Stimulated activated CD8-positive, alpha-beta memory T cell treated with anti-CD3 and anti-CD28 coated beads, Interleukin-4, amount 100 ng/mL, for 48 hours (primary cell): ENCODE results near the gene MYEOV.

Source experiments
- DNase-seq: peaks from one replicate; pipeline ENCODE4 v3.0.0-alpha.2; 2020

The MYEOV gene

DNA sequence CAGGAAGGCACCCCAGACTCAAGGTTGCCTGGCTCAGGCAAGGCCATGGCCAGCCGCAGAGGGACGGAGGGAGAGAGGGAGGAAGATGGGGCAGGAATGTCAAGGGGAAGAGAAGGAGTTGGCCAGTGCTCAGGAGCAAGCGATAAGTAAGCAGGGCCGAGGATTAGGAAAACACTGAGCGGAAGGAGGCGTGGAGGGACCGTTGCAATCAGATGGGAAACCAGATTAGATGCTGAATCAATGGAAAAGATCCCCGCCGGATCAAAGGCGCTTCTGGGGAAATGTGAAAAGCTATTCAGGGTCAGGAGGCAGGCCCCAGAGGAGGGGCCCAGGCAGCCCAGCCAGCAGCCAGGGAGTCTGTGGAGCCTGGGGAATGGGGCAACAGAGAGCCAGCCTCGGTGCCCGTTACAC, 26.6 kb upstream of the MYEOV start:
- DNase-seq, result no peak

DNA sequence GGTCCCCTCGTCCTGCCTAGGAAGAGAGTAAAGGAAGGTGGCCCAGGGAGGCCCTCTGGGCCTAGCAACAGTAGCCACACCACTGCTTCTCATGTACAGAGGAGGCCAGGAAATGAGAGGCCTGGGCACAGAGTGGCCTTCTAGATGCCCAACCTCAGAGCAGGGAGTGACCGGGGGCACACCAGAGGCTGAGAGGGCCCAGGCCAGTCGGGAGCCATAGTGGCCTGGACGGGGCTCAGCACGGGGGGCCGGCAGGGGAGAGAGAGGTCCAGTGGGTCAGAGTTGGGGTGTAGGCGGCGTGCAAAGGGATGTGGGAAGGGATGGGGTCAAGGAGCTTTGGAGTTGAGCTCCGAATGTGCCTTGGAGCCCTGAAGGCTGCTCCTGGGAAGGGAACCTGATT, 25.0 kb upstream of the MYEOV start:
- DNase-seq, result no peak

DNA sequence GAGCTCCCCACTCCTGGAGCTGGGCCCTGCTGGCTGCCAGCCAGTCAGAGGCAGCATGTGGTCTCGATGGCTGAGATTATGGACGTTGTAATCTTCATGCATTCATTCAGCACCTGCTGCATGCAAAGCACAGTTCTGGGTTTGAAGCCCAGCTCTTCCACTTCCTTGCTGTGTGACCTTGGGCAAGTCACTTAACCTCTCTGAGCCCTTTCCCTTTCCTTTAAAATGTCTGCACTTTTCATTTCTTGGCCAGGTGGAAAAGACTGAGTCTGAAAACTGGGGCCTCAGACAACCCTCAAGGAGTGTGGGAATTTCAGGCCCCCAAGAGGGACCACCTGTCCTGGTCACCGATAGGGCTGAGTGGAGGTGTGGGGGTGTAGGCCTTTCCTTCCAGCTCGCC, 24.6 kb upstream of the MYEOV start:
- no peak for DNase-seq

DNA sequence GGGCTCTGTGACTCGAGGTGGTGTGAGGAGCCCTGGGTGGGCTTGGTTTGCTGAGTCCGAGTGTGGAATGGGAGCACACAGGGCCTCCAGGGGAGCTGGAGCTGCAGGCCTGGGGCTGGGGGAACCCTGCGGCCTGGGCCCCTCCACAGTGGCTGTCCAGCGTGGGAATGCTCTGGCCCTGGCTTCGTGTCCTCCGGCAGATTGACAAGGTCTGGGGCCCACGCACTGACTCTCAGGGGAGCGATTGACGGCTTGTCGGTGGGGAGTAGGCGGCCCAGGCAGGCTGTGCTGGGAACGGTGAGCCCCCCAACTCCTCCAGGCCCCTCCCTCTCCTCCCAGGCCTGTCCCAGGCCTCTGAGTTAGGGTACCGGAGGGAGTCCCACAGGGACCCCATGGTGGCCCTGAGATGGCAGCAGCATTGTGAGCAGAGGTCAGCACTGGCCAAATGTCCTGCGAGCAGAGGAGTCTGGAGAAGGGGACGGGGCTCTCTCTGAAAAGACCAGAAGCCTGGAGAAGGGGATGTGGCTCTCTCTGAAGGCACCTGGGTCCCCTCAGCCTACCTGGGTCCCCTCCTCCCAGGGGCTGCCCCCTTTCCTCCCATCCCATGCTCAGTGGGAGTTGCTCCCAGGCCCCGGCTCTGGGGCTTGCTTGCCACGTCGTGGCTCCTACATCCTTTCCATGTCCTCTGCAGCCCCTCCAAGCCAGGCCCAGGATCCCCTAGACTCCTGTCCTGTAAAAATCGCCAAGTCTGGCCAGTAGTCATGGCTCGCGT, 23.8 kb upstream of the MYEOV start:
- no peak for DNase-seq

DNA sequence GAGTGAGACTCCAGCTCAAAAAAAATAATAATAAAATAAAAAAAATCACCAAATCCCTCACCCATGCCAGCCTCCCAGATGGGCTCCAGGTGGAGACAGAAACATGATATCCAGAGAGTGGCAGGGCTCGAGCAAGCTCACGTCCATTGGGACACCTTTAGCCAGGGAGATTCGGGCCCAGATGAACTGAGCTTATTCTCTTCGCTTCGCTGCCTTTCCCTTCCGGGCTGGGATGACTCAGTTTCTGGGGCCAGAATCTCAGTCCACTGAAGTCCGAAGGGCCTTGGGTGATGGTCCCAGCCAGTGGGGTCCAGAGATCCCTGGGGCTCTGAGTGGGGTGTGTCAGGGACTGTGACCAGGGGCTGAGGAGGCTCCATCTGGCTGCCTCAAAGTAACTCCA, 23.0 kb upstream of the MYEOV start:
- DNase-seq, result no peak

DNA sequence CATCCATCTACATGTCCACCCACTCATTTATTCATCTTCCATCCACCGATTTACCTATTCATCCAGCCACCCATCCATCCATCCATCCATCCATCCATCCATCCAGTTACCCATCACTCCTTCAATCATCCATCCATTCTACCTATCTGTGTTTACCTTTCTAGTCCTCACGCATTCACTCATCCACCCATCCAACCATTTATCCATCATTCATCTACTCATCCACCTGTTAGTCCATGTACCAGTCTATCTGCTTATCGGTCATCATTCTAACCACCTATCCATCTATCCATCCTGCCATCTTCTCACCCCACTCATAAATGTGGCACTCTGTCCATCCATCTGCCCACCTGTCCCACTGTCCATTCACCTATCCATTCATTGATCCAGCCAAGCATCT, 21.9 kb upstream of the MYEOV start:
- no peak for DNase-seq

DNA sequence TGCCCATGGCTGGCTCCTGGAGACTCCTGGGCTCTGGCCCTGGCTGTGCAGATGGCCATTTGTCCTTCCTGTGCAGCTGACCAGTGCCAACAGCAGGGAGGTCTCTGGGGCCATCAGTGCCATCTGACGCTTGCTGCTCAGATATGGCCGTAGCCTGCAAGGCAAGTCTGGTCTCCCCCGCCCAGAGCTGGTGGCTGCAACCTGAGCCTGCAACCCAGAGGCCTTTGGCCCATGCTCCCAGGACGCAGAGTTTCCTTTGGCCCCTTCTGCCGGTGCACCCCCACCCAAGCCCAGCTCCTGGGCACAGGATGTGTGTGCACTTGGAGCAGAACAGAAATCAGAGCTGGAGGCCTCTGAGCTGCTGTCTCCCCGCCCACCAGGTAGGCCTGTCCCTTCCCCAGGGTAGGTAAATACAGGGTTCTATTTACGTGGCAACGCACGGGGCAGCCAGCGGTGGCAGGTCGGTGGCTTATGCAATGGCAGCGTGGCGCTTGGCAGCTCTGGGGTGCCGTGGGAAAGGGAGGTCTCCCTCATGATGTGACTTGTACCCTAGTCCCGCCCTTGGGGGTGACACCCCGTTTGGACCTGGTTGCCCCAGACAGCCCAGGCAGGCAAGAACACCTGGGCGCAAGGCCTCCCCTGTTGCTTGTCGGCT, 21.0 kb upstream of the MYEOV start:
- no peak for DNase-seq

DNA sequence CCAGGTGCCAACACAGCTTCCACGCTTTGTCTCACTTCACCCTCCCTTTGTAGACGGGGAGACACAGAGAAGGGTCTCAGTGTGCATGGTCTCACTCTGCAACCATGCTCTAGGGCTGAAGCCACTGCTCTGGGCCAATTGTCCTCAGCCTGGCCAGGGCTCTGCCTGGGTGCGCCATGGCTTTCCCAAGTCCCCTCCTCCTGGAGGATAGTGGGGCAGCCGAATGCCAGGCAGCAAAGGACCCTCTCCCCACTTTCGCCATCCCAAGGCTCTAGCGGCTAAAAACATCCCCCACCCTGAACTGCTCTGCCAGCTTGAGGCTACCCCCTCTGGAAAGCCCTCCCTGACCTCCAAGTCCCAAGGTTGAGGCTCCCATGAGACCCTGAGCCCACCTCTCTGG, 20.4 kb upstream of the MYEOV start:
- no peak for DNase-seq

DNA sequence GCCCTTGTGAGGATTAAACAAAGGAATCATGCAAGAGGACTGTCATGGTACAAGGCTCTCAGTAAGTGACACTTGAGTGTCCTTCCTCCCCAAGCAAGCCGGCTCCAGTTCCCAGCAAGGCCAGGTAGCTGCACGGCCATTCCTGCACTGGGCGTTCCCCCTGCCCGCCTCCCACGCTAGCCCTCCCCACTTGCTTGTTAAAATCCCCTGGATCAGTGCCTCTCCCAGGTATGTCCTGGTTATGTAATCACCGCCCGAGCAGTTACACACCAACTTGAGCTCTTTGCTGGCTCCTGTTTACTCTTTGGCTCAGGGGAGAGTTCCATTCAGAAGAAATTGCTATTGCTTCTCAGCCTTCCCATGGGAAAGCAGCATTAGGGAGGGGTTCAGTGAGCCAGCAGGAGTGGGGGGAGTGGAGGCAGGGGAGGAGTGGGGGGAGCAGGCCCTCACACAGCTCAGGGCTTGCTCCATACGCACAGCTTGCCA, 19.4 kb upstream of the MYEOV start:
- no peak for DNase-seq

DNA sequence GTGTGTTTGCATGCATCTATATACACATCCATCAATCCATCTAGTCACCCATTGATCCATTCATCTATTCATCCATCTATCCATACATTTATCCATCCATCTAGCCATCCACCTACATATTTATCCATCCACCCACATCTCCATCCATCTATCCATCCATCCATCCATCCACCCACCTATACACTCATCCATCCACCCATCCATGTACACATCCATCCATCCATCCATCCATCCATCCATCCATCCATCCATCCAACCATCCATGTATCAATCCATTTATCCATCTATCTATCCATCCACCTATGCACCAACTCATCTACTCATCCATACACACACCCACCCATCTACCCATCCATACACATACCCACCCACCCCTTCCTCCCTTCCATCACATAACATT, 18.8 kb upstream of the MYEOV start:
- DNase-seq, result no peak

DNA sequence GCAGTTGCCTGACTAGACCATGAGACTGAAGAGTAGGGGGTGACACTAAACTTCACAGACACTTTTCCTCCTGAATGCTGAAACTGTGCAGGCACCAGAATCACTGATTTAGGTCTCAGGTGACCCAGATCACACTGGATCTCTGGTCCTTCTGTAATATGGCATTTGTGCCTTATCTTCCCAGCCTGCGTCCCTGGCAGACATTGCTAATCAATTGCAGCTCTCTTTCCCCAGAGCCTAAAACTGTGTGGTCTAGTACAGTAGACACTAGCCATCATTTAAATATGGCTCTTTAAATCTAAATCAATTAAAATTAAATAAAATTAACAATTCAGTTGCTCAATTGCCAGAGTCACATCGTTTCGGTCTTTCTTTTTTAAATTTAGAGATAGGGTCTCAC, 17.8 kb upstream of the MYEOV start:
- DNase-seq, result no peak

DNA sequence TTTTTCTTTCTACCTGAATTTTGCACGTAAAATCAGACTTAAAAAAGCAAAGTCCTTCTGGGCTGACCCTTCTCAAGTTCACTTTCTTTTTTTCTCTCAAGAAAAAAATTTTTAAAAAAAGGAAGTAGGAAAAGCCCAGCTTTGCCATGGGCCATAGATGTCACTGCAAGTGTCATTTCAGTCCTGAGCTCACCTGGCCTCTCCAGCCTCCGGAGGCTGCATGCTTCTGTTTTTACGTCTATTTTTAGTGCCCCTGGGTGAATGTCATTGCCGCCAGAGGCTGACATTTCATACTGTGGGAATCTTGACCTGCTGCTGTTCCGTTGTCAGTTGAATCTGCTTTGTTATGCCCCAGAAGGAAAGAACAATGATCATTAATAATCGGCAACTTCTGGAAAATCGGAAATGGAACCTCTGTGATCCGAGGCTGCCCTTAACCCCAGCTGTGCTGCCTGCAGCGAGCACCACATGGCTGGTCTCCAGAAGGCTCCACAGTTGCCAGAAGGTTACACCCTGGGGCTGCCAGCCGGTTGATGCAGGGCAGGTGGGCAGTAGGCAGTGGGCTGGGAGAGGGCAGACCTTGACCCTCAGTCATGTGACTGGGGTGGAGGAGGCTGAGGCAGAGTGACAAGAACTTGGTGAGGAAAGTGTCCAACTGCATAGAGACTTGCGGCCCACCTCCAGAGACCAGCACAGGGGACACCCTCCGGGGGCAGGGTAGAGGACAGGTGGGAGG, 16.7 kb upstream of the MYEOV start:
- DNase-seq, result no peak

DNA sequence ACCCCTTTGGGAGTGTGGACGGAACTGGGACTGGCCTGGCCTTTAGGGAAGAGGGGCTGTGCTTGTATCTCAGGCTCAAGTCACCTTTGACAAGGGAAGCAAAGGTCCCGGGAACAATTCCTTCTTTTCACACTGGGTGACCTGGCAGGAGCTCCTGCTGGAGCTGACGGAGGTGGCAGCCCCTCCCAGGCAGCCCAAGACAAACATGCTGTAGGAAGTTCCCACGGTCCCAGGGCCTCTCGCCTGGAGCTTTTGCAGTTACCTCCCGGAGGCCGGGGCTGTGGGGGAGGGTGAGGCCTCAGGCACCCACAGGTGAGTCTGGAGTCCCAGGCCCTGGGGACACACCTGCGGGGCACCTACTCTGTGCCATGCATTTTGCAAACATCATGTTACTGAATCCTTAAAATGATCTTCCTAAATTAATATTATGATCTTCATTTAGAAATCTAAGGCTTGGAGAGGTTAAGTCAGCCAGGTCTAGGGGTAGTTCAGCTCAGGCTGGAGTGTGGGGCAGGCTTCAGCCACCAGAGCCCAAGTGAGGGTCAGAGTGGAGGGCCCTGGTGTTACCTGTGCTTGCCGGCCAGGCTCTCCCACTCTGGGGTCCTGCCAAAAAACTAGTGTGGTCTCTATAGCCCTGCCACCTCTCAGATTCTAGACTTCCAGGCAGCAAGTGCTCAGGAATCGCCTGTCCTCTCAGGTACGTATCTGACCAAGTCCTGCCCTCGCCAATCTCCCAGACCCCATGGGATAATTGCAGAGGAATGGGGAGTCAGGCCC, 15.7 kb upstream of the MYEOV start:
- DNase-seq, result no peak

DNA sequence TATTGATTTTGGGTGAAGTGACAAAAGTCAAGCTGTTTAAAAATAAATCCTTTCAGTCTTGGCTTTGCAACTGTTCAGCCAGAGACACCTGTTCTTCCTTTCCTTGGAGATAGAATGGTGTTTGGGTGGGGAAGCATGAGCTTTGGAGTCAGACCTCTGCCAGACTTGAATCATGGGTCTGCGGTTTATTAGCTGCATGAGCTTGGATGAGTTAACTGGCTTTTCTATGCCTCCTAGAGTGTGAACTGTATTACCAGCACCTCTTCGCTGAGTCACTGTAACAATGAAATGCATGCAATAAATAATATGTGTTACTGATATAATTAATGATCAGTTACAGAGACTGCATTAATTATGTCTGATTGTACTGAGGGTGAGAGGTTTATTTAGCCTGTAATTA, 13.5 kb upstream of the MYEOV start:
- DNase-seq, result no peak

DNA sequence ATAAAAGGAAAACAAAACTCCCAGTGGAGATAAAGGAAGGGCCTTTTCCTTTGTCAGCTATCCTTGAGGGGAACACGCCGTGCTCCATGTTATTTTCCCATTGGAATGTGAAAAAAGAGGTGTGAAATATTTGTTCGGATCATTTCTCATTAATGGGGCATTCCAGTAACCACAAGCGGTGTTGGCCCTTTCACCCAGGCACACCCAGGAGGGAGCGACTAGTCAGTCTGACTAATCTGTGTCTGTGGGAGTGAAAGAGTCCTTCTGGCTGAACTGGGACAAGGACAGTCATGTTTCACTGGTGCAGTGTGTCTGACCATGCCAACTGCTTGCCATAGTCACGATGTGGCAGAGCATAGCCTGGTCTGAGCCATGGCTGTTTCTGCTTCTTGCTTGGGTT, 13.0 kb upstream of the MYEOV start:
- no peak for DNase-seq

DNA sequence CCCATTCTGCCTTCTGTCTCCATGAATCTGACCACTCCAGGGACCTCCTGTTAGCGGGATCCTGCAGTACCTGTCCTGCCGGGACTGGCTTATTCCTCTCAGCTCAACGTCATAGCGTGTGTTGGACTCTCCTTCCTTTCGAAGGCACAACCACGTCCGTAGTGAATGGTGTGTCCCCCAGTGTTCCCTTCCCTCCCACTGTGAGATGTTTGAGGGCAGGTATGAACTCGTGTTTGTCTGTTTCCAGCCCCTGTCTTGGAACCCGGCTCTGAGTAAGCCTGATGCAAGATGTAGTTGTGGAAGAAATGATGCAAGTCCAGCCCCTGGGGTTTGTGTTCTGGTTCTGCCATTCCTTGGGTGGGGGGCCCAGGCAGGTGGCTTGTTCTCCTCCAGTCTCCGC, 10.5 kb upstream of the MYEOV start:
- no peak for DNase-seq

DNA sequence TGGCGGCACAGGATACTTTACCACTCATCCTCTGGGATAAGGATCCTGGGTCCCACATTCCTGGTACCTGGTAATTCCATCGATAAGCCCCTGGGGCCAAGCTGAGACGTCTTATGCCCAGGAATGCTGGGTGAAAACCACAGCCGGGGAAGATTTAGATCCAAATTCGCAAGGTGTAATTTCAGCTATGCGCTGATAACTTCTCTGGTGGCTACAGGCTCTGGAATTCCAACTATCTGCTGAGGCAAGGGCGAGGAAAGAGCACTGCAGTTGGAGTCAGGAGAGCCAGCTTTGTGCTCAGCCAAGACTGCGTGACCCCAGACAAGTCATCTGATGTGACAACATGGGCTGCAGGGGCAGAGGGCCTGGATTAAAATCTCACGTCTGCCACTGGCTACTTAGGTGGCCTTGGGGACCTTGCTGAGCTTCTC, 9.9 kb upstream of the MYEOV start:
- DNase-seq, result no peak

DNA sequence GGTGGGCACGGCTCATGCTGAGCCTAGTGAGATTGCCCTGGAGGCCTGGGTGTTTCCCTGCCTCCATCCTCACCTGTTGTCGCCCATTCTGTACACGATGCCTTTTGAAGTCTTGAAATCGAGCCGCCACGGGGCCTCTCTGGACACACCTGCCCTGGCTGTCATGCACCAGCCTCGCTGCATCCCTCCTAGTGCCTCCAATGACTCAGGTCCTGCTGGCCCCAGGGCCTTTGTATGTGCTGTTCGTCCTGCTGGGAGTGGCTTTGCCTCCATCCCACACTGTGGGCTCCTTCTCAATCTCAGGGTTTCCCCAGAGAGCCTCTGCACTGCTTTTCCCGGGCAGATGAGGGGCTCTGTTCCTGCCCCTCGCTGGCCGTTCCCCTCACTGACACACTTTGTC, 8.9 kb upstream of the MYEOV start:
- no peak for DNase-seq

DNA sequence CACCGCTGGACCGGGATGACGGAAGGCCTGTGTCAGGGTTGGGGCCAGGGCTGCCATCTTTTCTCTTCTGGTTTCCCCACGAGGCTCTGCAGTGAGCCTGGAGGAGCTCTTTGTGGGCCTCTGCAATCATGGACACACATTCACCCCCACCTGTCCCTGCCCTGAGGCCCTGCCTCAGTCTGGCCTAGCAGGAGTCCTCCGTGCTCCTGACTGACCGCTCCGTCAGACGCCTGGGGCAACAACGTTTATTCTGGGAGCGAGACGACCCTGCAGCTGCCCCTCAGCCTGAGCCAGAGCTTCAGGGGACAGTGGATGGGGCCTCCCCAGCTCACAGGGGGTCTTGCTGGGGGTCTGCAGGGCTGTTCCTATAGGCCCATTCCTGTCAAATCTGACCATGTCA, 8.2 kb upstream of the MYEOV start:
- DNase-seq, result no peak

DNA sequence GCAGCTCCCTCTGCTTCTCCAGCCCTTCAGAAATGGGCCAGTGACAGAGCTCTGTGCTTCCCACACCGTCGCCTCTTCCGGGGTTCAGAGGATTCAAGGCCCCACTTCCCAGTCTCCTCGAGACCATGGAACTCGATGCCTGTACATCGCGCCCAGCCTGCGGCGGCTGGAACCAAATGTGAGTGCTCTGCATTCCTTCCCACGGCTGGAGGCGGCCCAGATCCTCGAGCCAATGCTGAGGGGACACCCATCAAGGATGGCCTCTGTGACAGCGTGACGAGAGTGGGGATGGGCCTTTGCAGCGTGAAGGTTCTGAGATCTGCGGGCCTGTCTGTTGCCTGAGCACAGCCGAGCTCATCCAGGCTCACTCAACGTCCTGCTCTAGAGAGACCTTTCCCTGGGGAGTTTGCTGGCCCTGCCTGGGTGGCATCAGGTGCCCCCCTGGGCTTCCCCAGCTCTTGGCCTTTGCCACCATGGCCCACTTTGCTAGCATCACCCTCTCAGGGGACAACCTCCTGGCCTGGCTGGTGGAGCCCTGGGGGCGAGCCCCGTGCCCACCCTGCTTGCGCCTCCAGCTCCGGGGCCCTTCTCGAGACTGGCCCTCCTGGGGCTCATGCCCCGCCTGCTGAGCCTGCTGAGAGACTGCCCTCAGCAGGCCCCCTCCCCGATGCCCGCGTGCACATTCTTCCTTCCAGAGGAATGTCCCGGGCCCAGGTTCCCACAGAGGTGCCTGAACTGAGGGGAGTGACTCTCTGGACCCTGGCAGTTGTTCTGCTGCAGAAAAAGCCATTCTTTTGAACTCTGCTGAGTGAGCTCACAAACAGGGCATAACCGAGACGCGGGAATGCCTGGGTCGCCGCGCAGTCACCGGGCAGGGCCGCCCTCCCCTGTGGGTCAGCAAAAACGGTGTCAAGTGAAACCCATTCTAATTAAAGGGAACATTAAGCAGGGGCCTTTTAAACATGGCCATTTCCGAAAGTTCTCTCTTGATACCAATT, 7.3 kb upstream of the MYEOV start:
- DNase-seq, result no peak

DNA sequence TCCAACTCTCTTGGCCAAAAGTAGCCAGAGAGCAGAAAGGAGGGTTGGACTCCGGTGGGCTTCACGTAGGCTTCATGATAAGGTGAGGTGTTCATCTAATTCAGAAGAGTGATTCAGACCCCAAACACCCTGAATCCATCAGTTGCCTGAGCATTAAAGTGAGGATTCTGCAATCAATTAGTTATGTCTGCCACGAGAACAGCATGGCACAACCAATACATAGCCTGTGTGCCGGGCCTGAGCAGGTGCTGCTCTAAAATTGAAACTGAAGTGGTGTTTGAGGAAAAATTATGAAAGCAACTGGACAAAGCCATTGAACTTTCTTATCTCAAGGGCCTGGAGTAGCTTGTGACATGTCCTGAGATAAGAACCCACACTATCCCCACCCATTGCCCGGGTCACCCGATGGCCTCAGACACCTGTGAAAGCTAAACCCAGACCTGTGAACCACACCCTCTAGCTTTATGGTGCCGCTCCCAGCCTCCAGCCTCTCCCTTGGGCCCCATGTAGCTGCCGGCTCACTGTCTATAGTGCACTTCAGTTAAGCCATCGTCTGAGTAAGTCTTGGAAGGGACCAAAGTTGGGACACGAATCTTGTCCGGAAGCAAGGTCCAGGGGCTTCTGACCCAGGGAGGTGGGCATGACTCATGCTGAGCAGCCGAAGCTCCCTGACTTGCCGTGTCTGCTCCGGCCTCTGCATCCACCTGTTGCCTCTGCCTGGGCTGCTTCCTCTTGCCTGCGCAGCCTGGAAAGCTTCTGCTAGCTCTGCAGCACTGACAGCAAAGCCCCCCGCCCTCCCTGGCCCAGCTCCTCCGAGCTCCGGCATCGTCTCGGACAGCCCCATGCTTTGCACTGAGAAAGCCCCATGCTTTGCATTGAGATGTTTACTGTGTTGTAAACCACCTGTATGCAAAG, 5.7 kb upstream of the MYEOV start:
- no peak for DNase-seq
